ENCODE measurements around the gene DCAF4.

DCAF4 gene

DNA sequence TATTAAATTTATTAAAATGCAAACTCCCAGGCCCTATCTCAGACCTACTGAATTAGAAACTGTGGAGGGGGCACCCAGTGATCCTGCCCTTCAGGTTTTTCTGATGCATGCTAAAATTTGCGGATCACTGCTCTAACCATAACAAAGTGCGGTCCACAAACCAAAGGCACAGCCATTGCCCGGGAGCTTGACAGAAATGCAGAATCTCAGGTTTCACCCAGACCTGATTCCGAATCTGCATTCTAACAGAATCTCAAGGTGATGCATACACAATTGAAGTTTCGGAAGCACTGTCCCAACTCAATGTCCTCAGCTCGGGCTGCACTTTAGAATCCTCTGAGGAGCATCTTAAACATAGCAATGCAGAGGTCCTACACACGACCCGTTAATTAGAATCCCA is 54.6 kb downstream of the DCAF4 start:
- H3K4me3 ChIP-seq (ENCODE audit: low read depth, low read length), result no peak overlapping the region
- no peak for TF ChIP-seq POLR2A (IDR thresholded peaks at IDR 0.05; ENCODE audit: extremely low read depth, insufficient read length)
- no peak for TF ChIP-seq MYC (IDR thresholded peaks at IDR 0.05; ENCODE audit: low read depth, low read length)
- TF ChIP-seq, protein P1, sequence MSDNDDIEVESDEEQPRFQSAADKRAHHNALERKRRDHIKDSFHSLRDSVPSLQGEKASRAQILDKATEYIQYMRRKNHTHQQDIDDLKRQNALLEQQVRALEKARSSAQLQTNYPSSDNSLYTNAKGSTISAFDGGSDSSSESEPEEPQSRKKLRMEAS (IDR thresholded peaks at IDR 0.05; ENCODE audit: low read depth, low read length), result no peak
- TF ChIP-seq, protein P2, sequence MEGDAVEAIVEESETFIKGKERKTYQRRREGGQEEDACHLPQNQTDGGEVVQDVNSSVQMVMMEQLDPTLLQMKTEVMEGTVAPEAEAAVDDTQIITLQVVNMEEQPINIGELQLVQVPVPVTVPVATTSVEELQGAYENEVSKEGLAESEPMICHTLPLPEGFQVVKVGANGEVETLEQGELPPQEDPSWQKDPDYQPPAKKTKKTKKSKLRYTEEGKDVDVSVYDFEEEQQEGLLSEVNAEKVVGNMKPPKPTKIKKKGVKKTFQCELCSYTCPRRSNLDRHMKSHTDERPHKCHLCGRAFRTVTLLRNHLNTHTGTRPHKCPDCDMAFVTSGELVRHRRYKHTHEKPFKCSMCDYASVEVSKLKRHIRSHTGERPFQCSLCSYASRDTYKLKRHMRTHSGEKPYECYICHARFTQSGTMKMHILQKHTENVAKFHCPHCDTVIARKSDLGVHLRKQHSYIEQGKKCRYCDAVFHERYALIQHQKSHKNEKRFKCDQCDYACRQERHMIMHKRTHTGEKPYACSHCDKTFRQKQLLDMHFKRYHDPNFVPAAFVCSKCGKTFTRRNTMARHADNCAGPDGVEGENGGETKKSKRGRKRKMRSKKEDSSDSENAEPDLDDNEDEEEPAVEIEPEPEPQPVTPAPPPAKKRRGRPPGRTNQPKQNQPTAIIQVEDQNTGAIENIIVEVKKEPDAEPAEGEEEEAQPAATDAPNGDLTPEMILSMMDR (IDR thresholded peaks at IDR 0.05; ENCODE audit: low read depth, low read length), result no peak
- no peak for DNase-seq (ENCODE audit: low read depth)

DNA sequence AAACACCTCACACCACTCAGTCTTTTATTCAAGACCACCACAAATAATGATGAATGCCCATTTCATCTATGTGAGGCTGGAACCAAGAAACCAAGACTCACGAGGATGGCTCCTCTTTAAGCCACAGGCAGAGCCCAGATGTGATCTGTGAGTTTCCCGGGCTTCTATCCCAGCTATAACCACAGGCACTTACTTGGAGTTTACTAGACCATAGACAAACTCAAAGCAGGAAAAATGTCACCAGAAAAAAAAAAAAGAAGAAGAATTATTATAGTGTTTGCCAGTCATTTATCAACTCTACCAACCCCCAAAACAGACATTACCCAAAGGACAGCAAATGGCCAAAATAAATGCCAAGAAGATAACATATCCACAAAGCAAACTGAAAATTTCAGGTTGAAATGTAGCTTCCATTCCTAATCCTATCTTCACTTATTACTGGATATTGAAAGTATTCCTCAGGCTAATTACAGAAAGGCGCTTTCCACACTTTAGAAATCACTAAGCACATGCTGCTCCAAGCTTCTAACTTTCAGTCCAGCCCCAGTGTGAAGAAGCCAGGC is 56.0 kb downstream of the DCAF4 start:
- H3K4me3 ChIP-seq (ENCODE audit: low read depth, low read length), result no peak overlapping the region
- DNase-seq (ENCODE audit: low read depth), result no peak
- TF ChIP-seq POLR2A (IDR thresholded peaks at IDR 0.05; ENCODE audit: extremely low read depth, insufficient read length), result no peak
- TF ChIP-seq, protein P1 (IDR thresholded peaks at IDR 0.05; ENCODE audit: low read depth, low read length), result no peak
- no peak for TF ChIP-seq MYC (IDR thresholded peaks at IDR 0.05; ENCODE audit: low read depth, low read length)
- TF ChIP-seq, protein P2 (IDR thresholded peaks at IDR 0.05; ENCODE audit: low read depth, low read length), result no peak

DNA sequence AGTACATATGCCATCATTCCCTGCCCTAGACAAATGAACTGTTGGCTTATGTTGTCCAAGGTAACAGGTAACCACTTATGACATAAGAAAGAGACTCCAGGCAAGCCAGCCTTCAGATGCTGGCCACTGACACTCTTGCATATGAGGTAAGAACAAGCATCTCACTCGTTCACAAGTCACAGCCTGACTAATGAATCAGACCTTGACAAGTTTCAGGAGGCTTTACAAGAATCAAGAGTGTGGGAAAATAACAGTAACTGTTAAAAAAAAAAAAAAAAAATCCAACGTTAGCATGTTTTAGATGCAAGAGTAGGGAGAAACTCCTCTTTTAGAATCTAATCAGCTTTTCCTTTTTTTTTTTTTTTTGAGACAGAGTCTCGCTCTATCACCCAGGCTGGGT is 60.0 kb downstream of the DCAF4 start:
- no peak for DNase-seq (ENCODE audit: low read depth)
- no peak overlapping the region for H3K4me3 ChIP-seq (ENCODE audit: low read depth, low read length)
- TF ChIP-seq POLR2A (IDR thresholded peaks at IDR 0.05; ENCODE audit: extremely low read depth, insufficient read length) (no peak), MYC (IDR thresholded peaks at IDR 0.05; ENCODE audit: low read depth, low read length) (no peak)
- TF ChIP-seq, protein P2 (IDR thresholded peaks at IDR 0.05; ENCODE audit: low read depth, low read length), result no peak
- TF ChIP-seq, protein P1 (IDR thresholded peaks at IDR 0.05; ENCODE audit: low read depth, low read length), result no peak

DNA sequence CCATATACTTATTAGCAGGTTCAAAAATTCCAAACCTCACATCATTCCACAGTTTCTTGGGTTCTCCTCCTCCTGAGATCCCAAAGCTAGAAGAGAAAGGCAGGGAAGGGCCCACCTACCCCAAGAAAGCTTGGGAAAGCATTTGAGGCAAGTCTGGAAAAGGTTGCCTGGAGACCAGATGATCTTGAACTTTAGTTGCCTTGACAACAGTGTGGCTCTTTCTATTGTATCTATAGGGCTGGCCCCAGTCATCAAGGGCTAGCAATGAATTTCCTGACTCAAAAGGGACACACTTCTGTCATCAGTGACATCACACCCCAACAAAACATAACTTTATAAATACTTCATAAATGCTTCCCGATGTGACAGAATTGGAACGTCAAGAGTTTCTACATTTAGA is 60.6 kb downstream of the DCAF4 start:
- DNase-seq (ENCODE audit: low read depth), result no peak
- TF ChIP-seq POLR2A (IDR thresholded peaks at IDR 0.05; ENCODE audit: extremely low read depth, insufficient read length) (no peak), MYC (IDR thresholded peaks at IDR 0.05; ENCODE audit: low read depth, low read length) (no peak)
- TF ChIP-seq, protein P1 (IDR thresholded peaks at IDR 0.05; ENCODE audit: low read depth, low read length), result no peak
- TF ChIP-seq, protein P2 (IDR thresholded peaks at IDR 0.05; ENCODE audit: low read depth, low read length), result no peak
- no peak overlapping the region for H3K4me3 ChIP-seq (ENCODE audit: low read depth, low read length)

DNA sequence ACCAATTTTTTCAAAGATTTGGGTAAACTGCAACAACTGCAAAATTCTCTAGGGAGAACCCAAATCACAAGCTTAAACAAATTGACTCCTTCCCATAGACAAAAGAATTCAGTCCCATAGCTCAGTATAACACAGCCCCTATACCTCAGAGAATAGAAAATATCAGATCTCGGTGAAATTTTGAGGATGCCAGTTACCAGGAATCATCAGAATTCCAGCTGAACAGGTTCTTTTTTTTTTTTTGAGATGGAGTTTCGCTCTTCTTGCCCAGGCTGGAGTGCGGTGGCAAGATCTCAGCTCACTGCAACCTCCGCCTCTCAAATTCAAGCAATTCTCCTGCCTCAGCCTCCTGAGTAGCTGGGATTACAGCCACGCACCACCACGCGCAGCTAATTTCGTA is 63.9 kb downstream of the DCAF4 start:
- DNase-seq (ENCODE audit: low read depth), result no peak
- no peak overlapping the region for H3K4me3 ChIP-seq (ENCODE audit: low read depth, low read length)
- TF ChIP-seq, protein P2 (IDR thresholded peaks at IDR 0.05; ENCODE audit: low read depth, low read length), result no peak
- TF ChIP-seq, protein P1 (IDR thresholded peaks at IDR 0.05; ENCODE audit: low read depth, low read length), result no peak
- TF ChIP-seq POLR2A (IDR thresholded peaks at IDR 0.05; ENCODE audit: extremely low read depth, insufficient read length) (no peak), MYC (IDR thresholded peaks at IDR 0.05; ENCODE audit: low read depth, low read length) (no peak)

All from NB4 (cell line).